Measurements from ENCODE around the gene PHF19. TPM values are rescaled to one million over a fixed set of nuclear protein-coding genes. Genes with fewer than 3 reads are reported as not detected.

PHF19 gene
- total RNA-seq, 1 experiment from 2014 or later: 39.0 TPM

GRCh38 chr9:120865809-120866208 lies 11.2 kb downstream of the PHF19 start:
- CTCF ChIA-PET: interaction anchor here (0.6 to 1.2 kb wide), 3 partner anchors 33 to 74 kb away, joined by 3 read pairs; no protein-coding TSS in a partner anchor
- Mint-ChIP-seq H3K27ac (no peak overlapping the region), H3K4me1 (peaks cover 14% of the 10 kb centered on the region)

GRCh38 chr9:120865176-120865575 lies 11.8 kb downstream of the PHF19 start:
- no peak overlapping the region for H3K27ac Mint-ChIP-seq
- CTCF ChIA-PET: interaction anchor here (1.0 to 1.2 kb wide), 2 partner anchors 51 to 74 kb away, joined by 3 read pairs; no protein-coding TSS in a partner anchor
- no peak for ATAC-seq
- no peak for TF ChIP-seq MLX (CRISPR knock-in tag; IDR thresholded peaks at IDR 0.05)
- TF ChIP-seq ZNF219 (CRISPR knock-in tag; IDR thresholded peaks at IDR 0.05; ENCODE audit: borderline replicate concordance): no peak
- TF ChIP-seq USF1 (CRISPR knock-in tag; IDR thresholded peaks at IDR 0.05): no peak
- TF ChIP-seq, protein P1, sequence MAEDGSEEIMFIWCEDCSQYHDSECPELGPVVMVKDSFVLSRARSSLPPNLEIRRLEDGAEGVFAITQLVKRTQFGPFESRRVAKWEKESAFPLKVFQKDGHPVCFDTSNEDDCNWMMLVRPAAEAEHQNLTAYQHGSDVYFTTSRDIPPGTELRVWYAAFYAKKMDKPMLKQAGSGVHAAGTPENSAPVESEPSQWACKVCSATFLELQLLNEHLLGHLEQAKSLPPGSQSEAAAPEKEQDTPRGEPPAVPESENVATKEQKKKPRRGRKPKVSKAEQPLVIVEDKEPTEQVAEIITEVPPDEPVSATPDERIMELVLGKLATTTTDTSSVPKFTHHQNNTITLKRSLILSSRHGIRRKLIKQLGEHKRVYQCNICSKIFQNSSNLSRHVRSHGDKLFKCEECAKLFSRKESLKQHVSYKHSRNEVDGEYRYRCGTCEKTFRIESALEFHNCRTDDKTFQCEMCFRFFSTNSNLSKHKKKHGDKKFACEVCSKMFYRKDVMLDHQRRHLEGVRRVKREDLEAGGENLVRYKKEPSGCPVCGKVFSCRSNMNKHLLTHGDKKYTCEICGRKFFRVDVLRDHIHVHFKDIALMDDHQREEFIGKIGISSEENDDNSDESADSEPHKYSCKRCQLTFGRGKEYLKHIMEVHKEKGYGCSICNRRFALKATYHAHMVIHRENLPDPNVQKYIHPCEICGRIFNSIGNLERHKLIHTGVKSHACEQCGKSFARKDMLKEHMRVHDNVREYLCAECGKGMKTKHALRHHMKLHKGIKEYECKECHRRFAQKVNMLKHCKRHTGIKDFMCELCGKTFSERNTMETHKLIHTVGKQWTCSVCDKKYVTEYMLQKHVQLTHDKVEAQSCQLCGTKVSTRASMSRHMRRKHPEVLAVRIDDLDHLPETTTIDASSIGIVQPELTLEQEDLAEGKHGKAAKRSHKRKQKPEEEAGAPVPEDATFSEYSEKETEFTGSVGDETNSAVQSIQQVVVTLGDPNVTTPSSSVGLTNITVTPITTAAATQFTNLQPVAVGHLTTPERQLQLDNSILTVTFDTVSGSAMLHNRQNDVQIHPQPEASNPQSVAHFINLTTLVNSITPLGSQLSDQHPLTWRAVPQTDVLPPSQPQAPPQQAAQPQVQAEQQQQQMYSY (CRISPR knock-in tag; IDR thresholded peaks at IDR 0.05): no peak
- TF ChIP-seq FOXJ3 (CRISPR knock-in tag; IDR thresholded peaks at IDR 0.05; ENCODE audit: borderline replicate concordance): no peak
- TF ChIP-seq EMX1 (CRISPR knock-in tag; IDR thresholded peaks at IDR 0.05): no peak
- TF ChIP-seq HMGXB4 (CRISPR knock-in tag; IDR thresholded peaks at IDR 0.05): no peak
- TF ChIP-seq ETV6 (CRISPR knock-in tag; IDR thresholded peaks at IDR 0.05): no peak
- TF ChIP-seq JAZF1 (CRISPR knock-in tag; IDR thresholded peaks at IDR 0.05): no peak
- TF ChIP-seq, protein P2, sequence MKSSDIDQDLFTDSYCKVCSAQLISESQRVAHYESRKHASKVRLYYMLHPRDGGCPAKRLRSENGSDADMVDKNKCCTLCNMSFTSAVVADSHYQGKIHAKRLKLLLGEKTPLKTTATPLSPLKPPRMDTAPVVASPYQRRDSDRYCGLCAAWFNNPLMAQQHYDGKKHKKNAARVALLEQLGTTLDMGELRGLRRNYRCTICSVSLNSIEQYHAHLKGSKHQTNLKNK (CRISPR knock-in tag; IDR thresholded peaks at IDR 0.05): no peak
- no peak for TF ChIP-seq SP1 (CRISPR knock-in tag; conservative IDR thresholded peaks at IDR 0.05)
- TF ChIP-seq USF2 (CRISPR knock-in tag; IDR thresholded peaks at IDR 0.05): no peak

More at GRCh38 chr9:120865809-120866208, 11.2 kb downstream of the PHF19 start:
- H3K9me3 Mint-ChIP-seq: no peaks in the 10 kb centered on the region
- ATAC-seq: no peak
- no peak for DNase-seq (ENCODE audit: low spot score)
- POLR2A ChIA-PET: no interaction called here
- H3K4me3 Mint-ChIP-seq: no peak overlapping the region
- no peaks in the 10 kb centered on the region for H3K36me3 Mint-ChIP-seq
- H3K27me3 Mint-ChIP-seq (ENCODE audit: low read depth): no peaks in the 10 kb centered on the region
- TF ChIP-seq SMAD3 (CRISPR knock-in tag; IDR thresholded peaks at IDR 0.05; ENCODE audit: borderline replicate concordance) (no peak), EMX1 (CRISPR knock-in tag; IDR thresholded peaks at IDR 0.05) (no peak), ZSCAN18 (CRISPR knock-in tag; IDR thresholded peaks at IDR 0.05) (no peak), OVOL2 (CRISPR knock-in tag; IDR thresholded peaks at IDR 0.05; ENCODE audit: borderline replicate concordance) (no peak), TP53 (CRISPR knock-in tag; IDR thresholded peaks at IDR 0.05) (no peak), IRF2 (CRISPR knock-in tag; IDR thresholded peaks at IDR 0.05; ENCODE audit: borderline replicate concordance, low read depth) (no peak), CREB1 (CRISPR knock-in tag; IDR thresholded peaks at IDR 0.05) (no peak), ZNF138 (CRISPR knock-in tag; conservative IDR thresholded peaks at IDR 0.05) (no peak), SOX15 (CRISPR knock-in tag; IDR thresholded peaks at IDR 0.05) (no peak), NFE2L1 (CRISPR knock-in tag; IDR thresholded peaks at IDR 0.05) (no peak), NR1H2 (CRISPR knock-in tag; IDR thresholded peaks at IDR 0.05) (no peak), ZBTB21 (CRISPR knock-in tag; IDR thresholded peaks at IDR 0.05; ENCODE audit: borderline replicate concordance) (no peak)
- TF ChIP-seq, protein P3, sequence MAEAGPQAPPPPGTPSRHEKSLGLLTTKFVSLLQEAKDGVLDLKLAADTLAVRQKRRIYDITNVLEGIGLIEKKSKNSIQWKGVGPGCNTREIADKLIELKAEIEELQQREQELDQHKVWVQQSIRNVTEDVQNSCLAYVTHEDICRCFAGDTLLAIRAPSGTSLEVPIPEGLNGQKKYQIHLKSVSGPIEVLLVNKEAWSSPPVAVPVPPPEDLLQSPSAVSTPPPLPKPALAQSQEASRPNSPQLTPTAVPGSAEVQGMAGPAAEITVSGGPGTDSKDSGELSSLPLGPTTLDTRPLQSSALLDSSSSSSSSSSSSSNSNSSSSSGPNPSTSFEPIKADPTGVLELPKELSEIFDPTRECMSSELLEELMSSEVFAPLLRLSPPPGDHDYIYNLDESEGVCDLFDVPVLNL (CRISPR knock-in tag; IDR thresholded peaks at IDR 0.05; ENCODE audit: borderline replicate concordance, low read depth): no peak
- TF ChIP-seq, protein P4, sequence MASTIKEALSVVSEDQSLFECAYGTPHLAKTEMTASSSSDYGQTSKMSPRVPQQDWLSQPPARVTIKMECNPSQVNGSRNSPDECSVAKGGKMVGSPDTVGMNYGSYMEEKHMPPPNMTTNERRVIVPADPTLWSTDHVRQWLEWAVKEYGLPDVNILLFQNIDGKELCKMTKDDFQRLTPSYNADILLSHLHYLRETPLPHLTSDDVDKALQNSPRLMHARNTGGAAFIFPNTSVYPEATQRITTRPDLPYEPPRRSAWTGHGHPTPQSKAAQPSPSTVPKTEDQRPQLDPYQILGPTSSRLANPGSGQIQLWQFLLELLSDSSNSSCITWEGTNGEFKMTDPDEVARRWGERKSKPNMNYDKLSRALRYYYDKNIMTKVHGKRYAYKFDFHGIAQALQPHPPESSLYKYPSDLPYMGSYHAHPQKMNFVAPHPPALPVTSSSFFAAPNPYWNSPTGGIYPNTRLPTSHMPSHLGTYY (CRISPR knock-in tag; IDR thresholded peaks at IDR 0.05): no peak

More at GRCh38 chr9:120865176-120865575, 11.8 kb downstream of the PHF19 start:
- Mint-ChIP-seq H3K9me3 (no peaks in the 10 kb centered on the region), H3K4me3 (no peak overlapping the region), H3K36me3 (peaks cover 5% of the 10 kb centered on the region), H3K4me1 (peaks cover 14% of the 10 kb centered on the region), H3K27me3 (ENCODE audit: low read depth) (no peaks in the 10 kb centered on the region)
- no peak for DNase-seq (ENCODE audit: low spot score)
- POLR2A ChIA-PET: no interaction called here
